Measurements from ENCODE around the gene CIITA. TPM values are rescaled to one million over a fixed set of nuclear protein-coding genes. Genes with fewer than 3 reads are reported as not detected.

The CIITA gene
- total and polyA plus RNA-seq, 9 of the 15 experiments (the other 6 are each of a cell fraction or from before 2014, with no cell fraction given) = 0.01 to 0.20 (median 0.11) TPM; not detected in 4

- no peak for TF ChIP-seq EP300 (IDR thresholded peaks at IDR 0.05; ENCODE audit: low read length)
- peak; percentile 56 to 57; a peak in 2 of 4 replicates for TF ChIP-seq SIN3A (IDR thresholded peaks at IDR 0.05; ENCODE audit: borderline replicate concordance in 2 of 2, control insufficient read depth in 1 of 2, low read depth in 2 of 2, low read length in 2 of 2)
- no peak for TF ChIP-seq EHMT2 (IDR thresholded peaks at IDR 0.05)
- no peak for TF ChIP-seq POLR3G (IDR thresholded peaks at IDR 0.05; ENCODE audit: extremely low read depth, insufficient read length, insufficient replicate concordance)
- TF ChIP-seq ZNF699 (CRISPR knock-in tag; IDR thresholded peaks at IDR 0.05; ENCODE audit: insufficient replicate concordance) = no peak
- TF ChIP-seq POLR2AphosphoS5 (IDR thresholded peaks at IDR 0.05; ENCODE audit: control insufficient read depth, insufficient read depth, low read depth, low read length) = peak; percentile 35; the same call in 1 of the 2 replicates
- no peak for TF ChIP-seq CC2D1A (IDR thresholded peaks at IDR 0.05)
- no peak for TF ChIP-seq ZNF197 (CRISPR knock-in tag; IDR thresholded peaks at IDR 0.05; ENCODE audit: low read depth)
- TF ChIP-seq FOXK1 (CRISPR knock-in tag; IDR thresholded peaks at IDR 0.05; ENCODE audit: borderline replicate concordance) = no peak
- TF ChIP-seq SMARCC2 (IDR thresholded peaks at IDR 0.05; ENCODE audit: low read depth) = no peak
- TF ChIP-seq PHF20 (IDR thresholded peaks at IDR 0.05; ENCODE audit: partially characterized antibody) = no peak
- no peak for TF ChIP-seq E2F8 (IDR thresholded peaks at IDR 0.05; ENCODE audit: low read depth, partially characterized antibody)
- no peak for TF ChIP-seq BRF1 (IDR thresholded peaks at IDR 0.05; ENCODE audit: borderline replicate concordance, extremely low read depth, insufficient read length)
- TF ChIP-seq ETV5 (CRISPR knock-in tag; IDR thresholded peaks at IDR 0.05; ENCODE audit: low read depth) = peak; percentile 82
- no peak for TF ChIP-seq HES1 (IDR thresholded peaks at IDR 0.05; ENCODE audit: low read depth)
- no peak for TF ChIP-seq SETDB1 (IDR thresholded peaks at IDR 0.05; ENCODE audit: low read length)
- peak; percentile 83; the same call in 1 of the 2 replicates for TF ChIP-seq SREBF1 (IDR thresholded peaks at IDR 0.05; ENCODE audit: borderline replicate concordance, low read depth, low read length)
- TF ChIP-seq CEBPB (tag; IDR thresholded peaks at IDR 0.05) = no peak
- no peak for TF ChIP-seq KHSRP (IDR thresholded peaks at IDR 0.05)
- TF ChIP-seq PML (IDR thresholded peaks at IDR 0.05; ENCODE audit: low read length) = no peak
- TF ChIP-seq RHOXF2B (CRISPR knock-in tag; conservative IDR thresholded peaks at IDR 0.05) = no peak
- peak; percentile 25; the same call in 1 of the 2 replicates for TF ChIP-seq ELF2 (CRISPR knock-in tag; IDR thresholded peaks at IDR 0.05)
- peak; percentile 39; the same call in 1 of the 2 replicates for TF ChIP-seq ZBTB12 (CRISPR knock-in tag; IDR thresholded peaks at IDR 0.05)
- TF ChIP-seq TCF3 (CRISPR knock-in tag; IDR thresholded peaks at IDR 0.05) = 0 out of 2 replicates have a peak, but pooled peaks have one; percentile 6
Measured at GRCh38 chr16:10944249-10945064, 67.5 kb downstream of the CIITA start, which contains the start of gene CLEC16A (continued).
